ENCODE results near the gene KIF16B.
"Not testable (repeated sequence)": the region's sequence is repeated elsewhere in the genome, so short reads cannot be mapped to it uniquely, and the experiment has no call there.

KIF16B gene

GRCh38 chr20:16573001-16573965 is at the start of gene KIF16B:
Gene KIF16B (minus strand): TSS chr20:16573448. CDS start chr20:16573275, 173 bp downstream.
- peak; percentile 64 for DNase-seq (ENCODE audit: low read depth, low spot score)

GRCh38 chr20:16622501-16622900 is 49.3 kb upstream of the KIF16B start:
- no peak for DNase-seq (ENCODE audit: low read depth, low spot score)

GRCh38 chr20:16621435-16622141 is 48.3 kb upstream of the KIF16B start:
- DNase-seq (ENCODE audit: low read depth, low spot score), result no peak

- DNase-seq (ENCODE audit: low read depth, low spot score), result no peak
Observed at GRCh38 chr20:16620961-16621360, 47.7 kb upstream of the KIF16B start.

GRCh38 chr20:16619953-16620352 is 46.7 kb upstream of the KIF16B start:
- no peak for DNase-seq (ENCODE audit: low read depth, low spot score)

- DNase-seq (ENCODE audit: low read depth, low spot score), result no peak
Observed at GRCh38 chr20:16617056-16617455, 43.8 kb upstream of the KIF16B start.

- DNase-seq (ENCODE audit: low read depth, low spot score), result no peak
Observed at GRCh38 chr20:16616317-16616716, 43.1 kb upstream of the KIF16B start.

- DNase-seq (ENCODE audit: low read depth, low spot score), result no peak
Observed at GRCh38 chr20:16615199-16615598, 42.0 kb upstream of the KIF16B start.

GRCh38 chr20:16613954-16614353 is 40.7 kb upstream of the KIF16B start:
- DNase-seq (ENCODE audit: low read depth, low spot score), result no peak

- DNase-seq (ENCODE audit: low read depth, low spot score), result no peak
Observed at GRCh38 chr20:16612706-16613105, 39.5 kb upstream of the KIF16B start.

GRCh38 chr20:16611817-16612216 is 38.6 kb upstream of the KIF16B start:
- no peak for DNase-seq (ENCODE audit: low read depth, low spot score)

- DNase-seq (ENCODE audit: low read depth, low spot score), result no peak
Observed at GRCh38 chr20:16609066-16609465, 35.8 kb upstream of the KIF16B start.

GRCh38 chr20:16608277-16608650 is 35.0 kb upstream of the KIF16B start:
- DNase-seq (ENCODE audit: low read depth, low spot score), result no peak

- DNase-seq (ENCODE audit: low read depth, low spot score), result no peak
Observed at GRCh38 chr20:16607364-16608276, 34.4 kb upstream of the KIF16B start.

- DNase-seq (ENCODE audit: low read depth, low spot score), result no peak
Observed at GRCh38 chr20:16606468-16607070, 33.3 kb upstream of the KIF16B start.

- DNase-seq (ENCODE audit: low read depth, low spot score), result no peak
Observed at GRCh38 chr20:16601047-16601446, 27.8 kb upstream of the KIF16B start.

GRCh38 chr20:16599257-16599656 is 26.0 kb upstream of the KIF16B start:
- no peak for DNase-seq (ENCODE audit: low read depth, low spot score)

GRCh38 chr20:16596991-16597390 is 23.7 kb upstream of the KIF16B start:
- no peak for DNase-seq (ENCODE audit: low read depth, low spot score)

GRCh38 chr20:16596404-16596803 is 23.2 kb upstream of the KIF16B start:
- DNase-seq (ENCODE audit: low read depth, low spot score), result not testable (repeated sequence)

GRCh38 chr20:16595376-16595775 is 22.1 kb upstream of the KIF16B start:
- no peak for DNase-seq (ENCODE audit: low read depth, low spot score)

GRCh38 chr20:16590041-16590633 is 16.9 kb upstream of the KIF16B start:
- DNase-seq (ENCODE audit: low read depth, low spot score), result no peak

All from activated naive CD8-positive, alpha-beta T cell treated with anti-CD3 and anti-CD28 coated beads, Interleukin-2, amount 50 U/mL, for 16 hours (primary cell).